Adrenal gland (tissue), 12 donors: ENCODE measurements around the gene SHH. TPM values are rescaled to one million over a fixed set of nuclear protein-coding genes. Genes with fewer than 3 reads are reported as not detected.

Source experiments
- DNase-seq, 7 donors: peaks; one replicate each; pipeline ENCODE4 v3.0.0-alpha.2; 2019 to 2020
- H3K27ac ChIP-seq, 5 donors: fragments of 200-600 bp; sonication (generic) in 4 of 5; 1 replicate in 3 of 5; 2 replicates in 2 of 5; pipeline versions ENCODE4 v1.5.1 to v1.8.0; 2016 to 2020; ENCODE audit warnings: mild to moderate bottlenecking in 1 of 5
- H3K27me3 ChIP-seq: fragments of 200-600 bp; 2 replicates; pipeline ENCODE4 v1.8.0; 2021
- H3K36me3 ChIP-seq, 2 donors: fragments of 200-600 bp; replicated peaks in 1 of 2; 1 replicate in 1 of 2; 2 replicates in 1 of 2; pipeline versions ENCODE4 v1.5.1 to v1.8.0; 2018 to 2022
- H3K4me1 ChIP-seq, 2 donors: fragments of 200-600 bp; replicated peaks in 1 of 2; 1 replicate in 1 of 2; 2 replicates in 1 of 2; pipeline versions ENCODE4 v1.5.1 to v1.8.0; 2018 to 2021
- H3K4me3 ChIP-seq, 4 donors: fragments of 200-600 bp; sonication (generic) in 3 of 4; one replicate each; pipeline ENCODE4 v1.5.1; 2016 to 2018
- H3K9me3 ChIP-seq, 3 donors: fragments of 200-600 bp; sonication (generic) in 1 of 3; replicated peaks in 1 of 3; 1 replicate in 2 of 3; 2 replicates in 1 of 3; pipeline versions ENCODE4 v1.5.1 to v1.8.0; 2016 to 2021
- POLR2A ChIP-seq, 2 donors: fragments of 450-650 bp; IDR thresholded peaks; one replicate each; pipeline ENCODE4 v1.6.1; 2017; ENCODE audit warnings: antibody characterized with exemption in 2 of 2, mild to moderate bottlenecking in 2 of 2, moderate library complexity in 1 of 2
- WGBS, 4 donors: extraction: QIAGEN DNeasy Blood & Tissue Kit in 2 of 4; methylation state at CpG; one replicate each; pipeline versions ENCODE4 v1.1.5 to v1.1.7; 2013 to 2017; 5-methylcytosine and 5-hydroxymethylcytosine counted together
- intact Hi-C, 2 donors: fragments of 100-400 bp; cut with DNase I; formaldehyde crosslinking; loops; one replicate each; pipeline versions ENCODE4 v1.14.1 to v1.15.0; 2022 to 2023
- polyA plus RNA-seq, 3 donors: library from polyadenylated mRNA; stranded (reverse); fragments of 200-250 nt in 2 of 3; fragments of 350-450 nt in 1 of 3; fragmentation: Illumina TruSeq in 1 of 3; extraction: RNeasy Lipid Tissue Mini Kit (QIAGEN cat#74804) in 1 of 3; gene quantifications; one replicate each; pipeline ENCODE4 v1.2.3, GENCODE V29; 2013 to 2014
- total RNA-seq, 9 donors: library from RNA; depleted of rRNA in 4 of 9; stranded (reverse); fragments of >200 nt in 4 of 9; fragments of 120-200 nt in 1 of 9; fragmentation: NEBNext Ultra II Directional in 1 of 9; extraction: Animal tissue kit (Norgen Biotek cat#: 25700) in 1 of 9; gene quantifications; one replicate each; pipeline versions ENCODE4 v1.1.0 to v1.2.4, GENCODE V29; 2013 to 2023
- TF ChIP-seq, protein P1 (sequence below), 6 experiments: fragments of 450-650 bp in 4 of 6; fragments of 200-600 bp in 2 of 6; sonication (generic) in 1 of 6; IDR thresholded peaks; 1 replicate in 5 of 6; 2 replicates in 1 of 6; pipeline versions ENCODE4 v1.5.1 to v1.8.0; 2016 to 2021; ENCODE audit warnings: antibody characterized with exemption in 6 of 6, mild to moderate bottlenecking in 2 of 6, moderate library complexity in 1 of 6
- donor health status: healthy with polysubstance abuse.
- donor health status: Bipolar disorder and iron deficiency.
- donor health status: DM: yes; HTN: yes; CAD: no.
- donor health status: DM: no; HTN: no; CAD: no.
- donor health status: DM: no; HTN: no; CAD: no.
- donor health status: DM: yes; HTN: yes; CAD: no.

Gene SHH
- total and polyA plus RNA-seq, 12 donors: 2.1 to 38.0 (median 11.0) TPM

DNA sequence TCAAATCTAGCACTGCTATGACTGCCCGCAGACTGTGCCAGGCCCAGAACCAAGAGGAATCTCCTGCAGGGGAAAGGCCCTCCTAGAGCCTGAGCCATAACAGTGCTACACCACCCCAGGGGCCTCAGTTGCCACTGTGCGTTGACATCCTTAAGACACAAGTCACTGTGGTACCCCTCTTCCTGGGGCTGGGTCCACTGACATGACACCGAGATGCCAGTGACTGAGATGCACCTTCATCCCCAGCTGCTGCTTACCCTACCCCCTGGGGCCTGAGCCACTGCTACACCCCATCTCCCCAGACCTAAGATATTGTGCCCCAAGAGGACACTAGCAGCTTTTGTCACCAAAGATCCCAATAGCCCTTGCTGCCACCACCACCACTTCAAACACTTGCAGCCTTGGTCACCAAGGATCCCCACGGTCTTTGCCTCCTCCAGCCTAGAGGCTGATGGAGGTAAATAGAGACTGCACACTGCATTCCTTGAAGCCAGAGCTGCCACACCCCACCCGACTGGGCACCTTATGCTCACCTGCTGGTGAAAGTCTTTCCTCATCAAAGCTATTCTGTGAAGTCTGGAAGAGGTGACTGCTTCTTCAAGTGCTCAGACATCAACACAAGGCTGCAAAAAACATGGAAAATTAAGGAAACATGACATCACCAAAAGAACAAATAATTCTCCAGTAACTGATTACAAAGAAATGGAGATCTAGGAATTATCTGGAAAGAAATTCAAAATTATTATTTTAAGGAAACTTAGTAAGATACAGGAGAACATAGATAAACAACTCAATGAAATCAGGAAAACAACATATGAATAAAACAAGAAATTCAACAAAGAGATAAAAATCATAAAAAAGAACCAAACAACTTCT lies 40.4 kb upstream of the SHH start:
- intact Hi-C loops: no loop called here
- 83 to 95% (median 90%) methylated on average over 2 to 5 of the region's 5 CpGs for WGBS, 4 donors
- peak in 4 of 7 donors; percentile 3 to 30 (median 6) for DNase-seq

DNA sequence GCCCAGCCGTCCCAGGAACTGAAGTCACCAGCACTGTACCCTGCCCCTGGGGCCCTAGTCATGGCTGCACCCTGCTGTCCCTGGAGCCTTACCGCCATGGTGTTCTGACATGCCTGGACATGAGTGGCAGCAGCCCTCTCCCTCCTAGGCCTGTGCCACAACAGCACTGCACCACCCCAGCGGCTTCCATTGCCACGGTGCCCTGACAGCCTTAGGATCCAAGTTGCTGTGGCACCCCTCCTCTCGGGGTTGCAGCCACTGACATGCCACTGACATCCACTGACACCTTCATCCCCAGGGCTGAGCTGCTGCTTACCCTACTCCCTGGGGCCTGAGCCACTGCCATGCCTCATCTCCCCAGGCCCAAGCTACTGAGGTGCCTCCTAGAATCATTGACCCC lies 39.6 kb upstream of the SHH start:
- 60 to 95% (median 90%) methylated on average over 1 to 5 of the region's 5 CpGs for WGBS, 4 donors
- intact Hi-C loops: no loop called here
- TF ChIP-seq, protein P1, sequence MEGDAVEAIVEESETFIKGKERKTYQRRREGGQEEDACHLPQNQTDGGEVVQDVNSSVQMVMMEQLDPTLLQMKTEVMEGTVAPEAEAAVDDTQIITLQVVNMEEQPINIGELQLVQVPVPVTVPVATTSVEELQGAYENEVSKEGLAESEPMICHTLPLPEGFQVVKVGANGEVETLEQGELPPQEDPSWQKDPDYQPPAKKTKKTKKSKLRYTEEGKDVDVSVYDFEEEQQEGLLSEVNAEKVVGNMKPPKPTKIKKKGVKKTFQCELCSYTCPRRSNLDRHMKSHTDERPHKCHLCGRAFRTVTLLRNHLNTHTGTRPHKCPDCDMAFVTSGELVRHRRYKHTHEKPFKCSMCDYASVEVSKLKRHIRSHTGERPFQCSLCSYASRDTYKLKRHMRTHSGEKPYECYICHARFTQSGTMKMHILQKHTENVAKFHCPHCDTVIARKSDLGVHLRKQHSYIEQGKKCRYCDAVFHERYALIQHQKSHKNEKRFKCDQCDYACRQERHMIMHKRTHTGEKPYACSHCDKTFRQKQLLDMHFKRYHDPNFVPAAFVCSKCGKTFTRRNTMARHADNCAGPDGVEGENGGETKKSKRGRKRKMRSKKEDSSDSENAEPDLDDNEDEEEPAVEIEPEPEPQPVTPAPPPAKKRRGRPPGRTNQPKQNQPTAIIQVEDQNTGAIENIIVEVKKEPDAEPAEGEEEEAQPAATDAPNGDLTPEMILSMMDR (IDR thresholded peaks at IDR 0.05): no peak
- no peak for TF ChIP-seq POLR2A (IDR thresholded peaks at IDR 0.05)
- H3K36me3 ChIP-seq: no peaks in the 10 kb centered on the region
- no peak overlapping the region for H3K27ac ChIP-seq
- no peaks in the 10 kb centered on the region for H3K27me3 ChIP-seq
- H3K9me3 ChIP-seq: no peaks in the 10 kb centered on the region
- no peak overlapping the region for H3K4me3 ChIP-seq
- peak in 3 of 7 donors; percentile 5 to 35 (median 10) for DNase-seq
- no peaks in the 10 kb centered on the region for H3K4me1 ChIP-seq

More for the DNA sequence above, 40.4 kb upstream of the SHH start:
- H3K4me3 ChIP-seq: no peak overlapping the region
- H3K9me3 ChIP-seq: no peaks in the 10 kb centered on the region
- H3K27ac ChIP-seq: no peak overlapping the region
- H3K4me1 ChIP-seq: no peaks in the 10 kb centered on the region
- no peaks in the 10 kb centered on the region for H3K27me3 ChIP-seq
- no peaks in the 10 kb centered on the region for H3K36me3 ChIP-seq
- TF ChIP-seq, protein P1 (IDR thresholded peaks at IDR 0.05): no peak
- TF ChIP-seq POLR2A (IDR thresholded peaks at IDR 0.05): no peak

DNA sequence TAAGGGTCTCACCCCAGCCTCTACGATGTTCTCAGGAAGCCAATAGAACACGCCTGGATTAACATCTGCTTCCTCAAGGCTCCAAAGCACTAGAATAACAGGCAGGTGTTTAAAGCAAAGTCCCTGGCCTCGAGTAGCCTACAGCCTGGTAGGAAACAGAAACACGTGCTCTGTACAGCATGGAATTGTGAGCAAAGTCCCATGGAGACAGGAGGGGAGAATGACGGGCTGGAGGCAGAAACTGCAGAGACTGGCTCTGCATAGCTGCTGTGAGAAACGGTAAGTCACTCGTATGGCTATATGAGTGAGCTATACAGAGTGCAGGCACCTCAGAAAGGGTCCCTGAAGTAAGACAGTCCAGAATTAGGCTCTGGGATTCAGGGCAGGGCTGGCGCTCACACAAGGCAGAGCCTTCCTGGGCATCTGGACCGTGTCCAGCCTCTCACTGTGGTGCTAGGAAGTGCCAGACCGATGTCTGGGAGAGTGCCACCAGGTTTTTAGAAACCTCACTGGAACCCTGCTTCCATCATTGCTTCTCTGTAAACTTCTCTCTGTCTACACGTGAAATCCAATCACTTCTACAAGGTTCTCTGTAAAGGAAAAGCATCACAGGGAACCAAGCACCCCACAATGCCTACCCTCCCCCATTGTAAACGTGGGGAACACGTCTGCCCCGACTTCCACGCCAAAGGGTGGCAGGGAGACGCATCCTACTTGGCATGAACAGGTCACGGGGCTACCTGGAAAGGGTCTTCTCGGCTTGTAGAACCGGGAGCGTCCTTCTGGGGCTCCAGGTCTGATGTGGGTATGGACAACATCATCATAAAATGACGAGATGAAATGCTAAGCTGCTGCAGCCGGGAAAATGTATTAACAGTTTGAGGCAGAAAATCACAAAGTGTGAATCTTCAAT lies 38.8 kb upstream of the SHH start:
- Histone ChIP-seq H3K4me3 (no peak overlapping the region), H3K4me1 (no peaks in the 10 kb centered on the region)
- DNase-seq: peak in 3 of 7 donors; percentile 11 to 17 (median 16)

More for the DNA sequence above, 38.8 kb upstream of the SHH start:
- intact Hi-C loops: no loop called here
- no peaks in the 10 kb centered on the region for H3K36me3 ChIP-seq
- no peaks in the 10 kb centered on the region for H3K27me3 ChIP-seq
- no peak for TF ChIP-seq POLR2A (IDR thresholded peaks at IDR 0.05)
- TF ChIP-seq, protein P1 (IDR thresholded peaks at IDR 0.05): no peak
- 79 to 85% (median 81%) methylated on average over 21 to 22 of the region's 22 CpGs for WGBS, 4 donors
- no peak overlapping the region for H3K27ac ChIP-seq
- no peaks in the 10 kb centered on the region for H3K9me3 ChIP-seq
